Right cardiac atrium (tissue), 5 donors: ENCODE measurements around the gene TEX14. TPM values are rescaled to one million over a fixed set of nuclear protein-coding genes. Genes with fewer than 3 reads are reported as not detected.
A peak's percentile ranks its signal among the peaks of the same experiment; 100 is the strongest.

Source experiments
- ATAC-seq, 2 donors: fragments of 200-7000 bp; cut with Tn5 transposase; one replicate each; pipeline versions ENCODE4 v1.8.0 to v1.9.1; 2020; ENCODE audit warnings: moderate library complexity in 2 of 2, mild to moderate bottlenecking in 1 of 2
- DNase-seq, 3 donors: peaks; one replicate each; pipeline ENCODE4 v3.0.0-alpha.2; 2020
- H3K27ac ChIP-seq: one replicate; pipeline ENCODE4 v1.5.1; 2013; ENCODE audit warnings: mild to moderate bottlenecking, low read length, control low read depth, moderate library complexity
- H3K27me3 ChIP-seq: one replicate; pipeline ENCODE4 v1.6.1; 2013; ENCODE audit not compliant: control insufficient read depth, insufficient read depth
- H3K4me1 ChIP-seq: one replicate; pipeline ENCODE4 v1.6.1; 2013; ENCODE audit warnings: low read length; ENCODE audit not compliant: control insufficient read depth, insufficient read depth
- H3K4me3 ChIP-seq: one replicate; pipeline ENCODE4 v1.5.1; 2013; ENCODE audit warnings: low read length, control low read depth
- H3K9me3 ChIP-seq: one replicate; pipeline ENCODE4 v1.6.1; 2013; ENCODE audit warnings: low read length; ENCODE audit not compliant: control insufficient read depth
- WGBS: extraction: QIAGEN DNeasy Blood & Tissue Kit; methylation state at CpG from one replicate; pipeline ENCODE4 v1.1.7; 2013; 5-methylcytosine and 5-hydroxymethylcytosine counted together
- intact Hi-C, 4 donors: fragments of 100-400 bp; cut with DNase I; formaldehyde crosslinking; loops; one replicate each; pipeline versions ENCODE4 v1.11.0 to v1.14.0; 2022 to 2023
- polyA plus RNA-seq: library from polyadenylated mRNA; stranded (reverse); fragments of 200-250 nt; gene quantifications from one replicate; pipeline ENCODE4 v1.2.3, GENCODE V29; 2013
- total RNA-seq, 4 donors: library from RNA; stranded (reverse); fragmentation: NEBNext Ultra II Directional; extraction: Animal tissue kit (Norgen Biotek cat#: 25700); gene quantifications; one replicate each; pipeline ENCODE4 v1.2.1, GENCODE V29; 2021
- donor health status: healthy with polysubstance abuse.
- donor health status: DM: no; HTN: yes; CAD: no.
- donor health status: DM: no; HTN: no; CAD: no.
- donor health status: DM: no; HTN: yes; CAD: no; lungs with severe emphysema.
- donor health status: DM: yes; HTN: yes; CAD: no.

The TEX14 gene
- total and polyA plus RNA-seq, 5 donors: 0.15 to 0.57 (median 0.24) TPM; not detected in 1

GRCh38 chr17:58618336-58618735 lies 73.5 kb downstream of the TEX14 start:
- Histone ChIP-seq H3K4me1 (no peaks in the 10 kb centered on the region), H3K27ac (no peak overlapping the region), H3K27me3 (no peaks in the 10 kb centered on the region), H3K9me3 (no peaks in the 10 kb centered on the region), H3K4me3 (no peak overlapping the region)
- DNase-seq (no peak), ATAC-seq (no peak)
- WGBS: 62% methylated on average over 2 of the region's 2 CpGs
- intact Hi-C loops: no loop called here

- H3K27ac ChIP-seq: no peak overlapping the region
- DNase-seq (no peak), ATAC-seq (no peak)
- no peaks in the 10 kb centered on the region for H3K9me3 ChIP-seq
- H3K27me3 ChIP-seq: no peaks in the 10 kb centered on the region
- intact Hi-C loops: no loop called here
- WGBS: 82% methylated on average over 3 of the region's 3 CpGs
- H3K4me1 ChIP-seq: no peaks in the 10 kb centered on the region
- H3K4me3 ChIP-seq: no peak overlapping the region
Measured at GRCh38 chr17:58617563-58617962, 74.3 kb downstream of the TEX14 start.

DNA sequence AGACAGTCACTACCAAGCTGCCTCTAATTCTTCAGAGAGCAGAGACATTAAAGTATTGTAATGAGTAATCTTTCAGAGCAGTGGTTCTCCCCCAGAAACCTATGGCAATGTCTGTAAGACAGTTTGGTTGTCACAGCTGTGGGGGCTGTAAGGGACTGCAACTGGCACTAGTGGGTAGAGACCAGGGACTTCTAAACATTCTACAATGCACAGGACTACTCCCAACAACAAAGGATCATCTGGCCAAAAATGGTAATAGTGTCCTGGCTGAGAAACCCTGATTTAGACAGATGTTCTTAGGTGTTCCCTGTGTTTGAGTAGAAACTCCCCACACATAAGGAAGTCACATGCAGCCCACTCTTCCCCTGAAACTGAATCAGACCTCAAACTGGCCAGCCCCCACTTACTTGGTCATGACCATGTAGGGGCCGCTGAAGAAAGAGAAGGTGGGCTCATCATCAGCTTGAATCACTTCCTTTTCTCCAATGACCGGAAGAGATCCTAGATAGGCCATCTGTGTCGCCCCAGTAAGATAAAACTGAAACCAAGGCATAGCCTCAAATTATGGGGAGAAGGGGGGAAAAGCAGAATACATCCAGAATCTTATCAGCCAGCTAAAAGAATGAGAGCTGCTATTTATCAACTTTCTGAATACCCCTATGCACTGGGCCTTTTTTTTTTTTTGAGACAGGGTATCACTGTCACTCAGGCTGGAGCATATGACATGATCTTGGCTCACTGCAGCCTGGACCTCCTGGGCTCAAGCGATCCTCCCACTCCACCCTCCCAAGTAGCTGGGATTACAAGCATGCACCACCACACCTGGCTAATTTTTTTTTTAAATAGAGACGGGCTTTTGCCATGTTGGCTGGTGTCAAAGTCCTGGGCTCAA lies 75.8 kb downstream of the TEX14 start:
- Histone ChIP-seq H3K27me3 (no peaks in the 10 kb centered on the region), H3K9me3 (no peaks in the 10 kb centered on the region), H3K27ac (no peak overlapping the region), H3K4me1 (no peaks in the 10 kb centered on the region), H3K4me3 (no peak overlapping the region)
- intact Hi-C loops: no loop called here
- no peak for ATAC-seq
- WGBS: 67% methylated on average over 5 of the region's 5 CpGs
- DNase-seq: no peak

DNA sequence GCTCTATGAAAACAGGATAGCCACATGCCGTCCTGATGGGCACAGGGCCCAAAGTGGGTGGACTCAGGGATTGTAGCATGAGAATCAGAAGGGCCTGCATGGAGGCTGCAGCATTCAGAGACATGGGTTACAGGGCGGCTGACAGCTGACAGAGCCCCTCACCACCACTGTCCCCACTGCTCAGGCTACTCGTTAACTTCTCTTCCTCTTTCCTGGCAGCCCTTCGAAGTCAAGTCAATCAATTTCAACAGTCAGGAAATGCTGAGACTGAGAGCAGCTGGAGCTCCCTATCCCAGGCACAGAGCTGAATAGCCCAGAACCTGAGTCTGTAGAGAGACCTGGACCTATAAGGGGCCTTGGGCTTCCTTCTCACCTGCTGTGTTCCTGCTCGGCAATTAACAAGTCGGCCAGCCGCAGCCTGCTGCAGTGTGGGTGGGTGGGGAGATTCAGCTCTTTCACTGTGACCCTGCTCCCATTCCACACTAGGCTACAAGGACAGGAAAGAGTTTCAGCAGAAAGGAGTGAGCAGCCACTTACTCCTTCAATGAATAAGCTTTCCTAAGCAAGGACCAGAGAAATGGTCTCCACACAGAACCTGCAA lies 76.9 kb downstream of the TEX14 start:
- Histone ChIP-seq H3K9me3 (no peaks in the 10 kb centered on the region), H3K27me3 (no peaks in the 10 kb centered on the region), H3K27ac (no peak overlapping the region), H3K4me3 (no peak overlapping the region), H3K4me1 (no peaks in the 10 kb centered on the region)
- ATAC-seq (no peak), DNase-seq (no peak)
- intact Hi-C loops: no loop called here
- WGBS: 33% methylated on average over 7 of the region's 7 CpGs

DNA sequence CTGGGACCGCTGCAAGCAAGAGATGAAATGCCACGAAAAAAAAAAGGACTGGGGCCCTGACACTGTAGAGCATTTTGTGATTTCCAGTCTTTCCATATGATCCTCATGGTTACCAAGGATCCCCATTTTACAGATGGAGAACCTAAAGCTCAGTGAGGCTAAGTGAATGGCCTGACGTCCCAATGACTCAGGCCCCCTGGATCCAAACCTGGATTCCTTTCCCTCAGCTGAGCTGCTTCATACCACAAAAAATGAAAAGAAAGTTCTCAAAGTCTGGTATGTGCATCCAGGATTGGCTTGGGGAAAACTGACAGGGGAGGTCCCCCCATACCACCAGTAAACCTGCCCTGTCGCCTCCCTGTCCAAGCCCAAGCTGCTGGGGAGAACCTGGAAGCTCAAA lies 80.5 kb downstream of the TEX14 start:
- intact Hi-C loops: no loop called here

DNA sequence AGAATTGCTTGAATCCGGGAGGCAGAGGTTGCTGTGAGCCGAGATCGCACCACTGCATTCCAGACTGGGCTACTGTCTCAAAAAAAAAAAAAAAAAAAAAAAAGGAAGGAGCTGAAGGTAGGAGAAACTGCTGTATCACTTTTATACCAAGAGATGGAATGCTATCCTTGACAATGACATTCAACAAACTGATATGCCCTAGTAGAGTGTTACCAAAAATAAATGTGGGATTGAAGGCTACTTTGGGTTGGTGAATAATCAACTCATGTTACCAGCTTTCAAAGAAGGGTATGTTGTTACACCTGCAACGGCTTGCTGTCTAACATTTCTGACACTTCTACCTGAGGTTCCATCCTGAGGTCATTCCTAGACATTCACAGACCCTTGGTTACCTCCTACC lies 84.9 kb downstream of the TEX14 start:
- peaks cover 2% of the 10 kb centered on the region for H3K4me1 ChIP-seq
- no peak overlapping the region for H3K27ac ChIP-seq
- no peaks in the 10 kb centered on the region for H3K27me3 ChIP-seq
- DNase-seq: no peak
- H3K4me3 ChIP-seq: no peak overlapping the region
- 63% methylated on average over 4 of the region's 4 CpGs for WGBS
- H3K9me3 ChIP-seq: no peaks in the 10 kb centered on the region
- intact Hi-C loops: no loop called here
- ATAC-seq: peak; percentile 45 to 55

More for the DNA sequence above, 80.5 kb downstream of the TEX14 start:
- Histone ChIP-seq H3K4me1 (peaks cover 2% of the 10 kb centered on the region), H3K9me3 (no peaks in the 10 kb centered on the region), H3K27ac (no peak overlapping the region), H3K4me3 (no peak overlapping the region), H3K27me3 (no peaks in the 10 kb centered on the region)
- no peak for ATAC-seq
- WGBS: 84% methylated on average over 4 of the region's 4 CpGs
- DNase-seq: no peak

DNA sequence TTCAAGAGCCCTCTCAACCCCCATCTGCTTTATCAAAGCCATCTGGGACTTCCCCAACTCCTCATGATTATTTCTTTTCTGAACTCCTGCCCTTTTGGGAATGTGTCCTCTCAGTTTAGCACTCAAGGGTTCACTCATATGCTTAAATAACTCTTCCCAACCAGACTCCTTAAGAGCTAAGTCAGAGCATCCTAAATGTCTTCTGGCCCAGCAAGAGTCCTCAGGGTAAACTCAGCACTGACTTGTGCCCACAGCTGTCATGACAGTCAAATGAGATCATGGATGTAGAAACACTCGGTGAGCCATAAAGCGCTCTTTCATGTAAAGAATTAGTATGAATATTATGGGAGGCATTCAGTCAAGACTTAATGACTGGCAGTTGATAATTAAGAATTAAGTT lies 85.9 kb downstream of the TEX14 start:
- Histone ChIP-seq H3K4me1 (peaks cover 2% of the 10 kb centered on the region), H3K9me3 (no peaks in the 10 kb centered on the region), H3K27me3 (no peaks in the 10 kb centered on the region), H3K27ac (no peak overlapping the region), H3K4me3 (no peak overlapping the region)
- 88% methylated on average over 2 of the region's 2 CpGs for WGBS
- ATAC-seq (no peak), DNase-seq (no peak)
- intact Hi-C loops: no loop called here

- Histone ChIP-seq H3K27me3 (no peaks in the 10 kb centered on the region), H3K4me3 (no peak overlapping the region), H3K9me3 (no peaks in the 10 kb centered on the region), H3K4me1 (peaks cover 2% of the 10 kb centered on the region), H3K27ac (no peak overlapping the region)
- intact Hi-C loops: no loop called here
- ATAC-seq (no peak), DNase-seq (no peak)
- WGBS: 68% methylated on average over 1 of the region's 1 CpG
Measured at GRCh38 chr17:58605470-58605869, 86.4 kb downstream of the TEX14 start.

- intact Hi-C loops: no loop called here
- DNase-seq: no peak
- Histone ChIP-seq H3K27ac (no peak overlapping the region), H3K27me3 (no peaks in the 10 kb centered on the region), H3K4me1 (no peaks in the 10 kb centered on the region), H3K4me3 (no peak overlapping the region), H3K9me3 (no peaks in the 10 kb centered on the region)
- ATAC-seq: no peak
Measured at GRCh38 chr17:58601976-58602375, 89.9 kb downstream of the TEX14 start.

DNA sequence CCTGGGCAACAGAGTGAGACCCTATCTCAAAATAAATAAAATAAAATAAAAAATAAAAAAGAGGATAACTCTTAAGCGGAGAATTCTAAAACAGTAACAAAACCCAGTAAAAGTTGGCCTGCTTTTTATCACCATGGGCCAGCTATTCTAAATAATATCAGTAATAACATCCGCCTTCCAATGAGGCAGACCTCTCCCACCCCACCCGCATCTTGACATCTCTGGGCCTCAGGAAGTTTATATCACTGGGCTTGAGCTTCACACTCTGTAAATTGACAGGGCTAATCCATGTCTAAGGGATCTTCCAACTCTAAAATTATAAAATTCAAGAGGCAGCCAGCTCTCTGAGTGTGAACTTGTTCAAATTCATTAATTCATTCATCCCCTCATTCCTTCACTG lies 94.5 kb downstream of the TEX14 start:
- Histone ChIP-seq H3K4me3 (no peak overlapping the region), H3K4me1 (no peaks in the 10 kb centered on the region), H3K9me3 (no peaks in the 10 kb centered on the region), H3K27me3 (no peaks in the 10 kb centered on the region), H3K27ac (no peak overlapping the region)
- intact Hi-C loops: no loop called here
- ATAC-seq: no peak
- 89% methylated on average over 3 of the region's 3 CpGs for WGBS
- DNase-seq: no peak

DNA sequence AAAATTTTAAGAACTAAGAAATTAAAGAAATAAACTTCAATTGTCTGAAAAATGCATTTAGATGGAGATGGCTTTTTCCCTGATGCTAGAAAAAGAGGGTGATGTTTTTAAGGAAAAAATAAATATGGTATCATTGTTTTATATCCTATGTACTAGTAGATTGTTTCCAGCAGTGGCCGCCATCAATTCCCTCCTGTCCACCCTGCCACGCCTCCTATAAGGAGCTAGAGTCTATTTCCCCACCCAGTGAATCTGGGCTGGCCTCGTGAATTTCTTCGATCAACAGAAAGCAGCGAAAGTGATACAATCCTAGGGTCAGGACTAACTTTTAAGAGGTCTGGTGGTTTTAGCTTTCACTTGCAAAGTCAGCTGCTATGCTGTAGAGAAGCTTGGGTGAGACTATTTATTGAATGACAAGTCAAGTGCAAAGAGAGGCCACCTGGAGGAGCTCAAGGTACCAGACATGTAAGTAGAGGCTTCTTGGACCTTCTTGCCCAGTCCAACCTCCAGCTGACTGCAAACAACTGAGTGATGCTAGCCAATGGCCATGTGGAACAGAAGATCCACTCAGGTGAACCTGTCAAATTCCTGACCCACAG lies 96.6 kb downstream of the TEX14 start:
- no peaks in the 10 kb centered on the region for H3K4me1 ChIP-seq
- WGBS: 81% methylated on average over 5 of the region's 5 CpGs
- H3K9me3 ChIP-seq: no peaks in the 10 kb centered on the region
- intact Hi-C loops: no loop called here
- no peak for DNase-seq
- no peak overlapping the region for H3K27ac ChIP-seq
- no peak overlapping the region for H3K4me3 ChIP-seq
- ATAC-seq: no peak
- no peaks in the 10 kb centered on the region for H3K27me3 ChIP-seq
